ENCODE results near the gene ADH6.

DNA sequence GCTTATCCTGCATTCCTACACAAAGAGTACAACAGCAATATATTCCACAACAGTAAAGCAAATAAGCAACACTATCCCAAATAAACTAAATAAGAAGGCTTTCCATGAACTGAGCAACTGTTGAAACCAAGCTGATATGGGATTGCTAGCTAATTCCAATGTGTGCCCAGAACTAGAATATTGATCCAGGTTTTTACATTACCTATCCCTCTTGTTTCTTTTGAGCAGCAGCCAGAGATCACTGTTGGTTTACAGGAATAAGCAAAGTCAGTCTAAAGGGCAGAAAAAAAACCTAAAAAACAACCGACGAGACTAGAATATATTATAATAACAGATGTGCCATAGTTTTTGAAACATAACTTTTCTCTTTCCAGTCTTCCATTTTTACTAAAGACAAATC is 52.5 kb downstream of the ADH6 start:
- TF ChIP-seq, protein P1, sequence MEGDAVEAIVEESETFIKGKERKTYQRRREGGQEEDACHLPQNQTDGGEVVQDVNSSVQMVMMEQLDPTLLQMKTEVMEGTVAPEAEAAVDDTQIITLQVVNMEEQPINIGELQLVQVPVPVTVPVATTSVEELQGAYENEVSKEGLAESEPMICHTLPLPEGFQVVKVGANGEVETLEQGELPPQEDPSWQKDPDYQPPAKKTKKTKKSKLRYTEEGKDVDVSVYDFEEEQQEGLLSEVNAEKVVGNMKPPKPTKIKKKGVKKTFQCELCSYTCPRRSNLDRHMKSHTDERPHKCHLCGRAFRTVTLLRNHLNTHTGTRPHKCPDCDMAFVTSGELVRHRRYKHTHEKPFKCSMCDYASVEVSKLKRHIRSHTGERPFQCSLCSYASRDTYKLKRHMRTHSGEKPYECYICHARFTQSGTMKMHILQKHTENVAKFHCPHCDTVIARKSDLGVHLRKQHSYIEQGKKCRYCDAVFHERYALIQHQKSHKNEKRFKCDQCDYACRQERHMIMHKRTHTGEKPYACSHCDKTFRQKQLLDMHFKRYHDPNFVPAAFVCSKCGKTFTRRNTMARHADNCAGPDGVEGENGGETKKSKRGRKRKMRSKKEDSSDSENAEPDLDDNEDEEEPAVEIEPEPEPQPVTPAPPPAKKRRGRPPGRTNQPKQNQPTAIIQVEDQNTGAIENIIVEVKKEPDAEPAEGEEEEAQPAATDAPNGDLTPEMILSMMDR (IDR thresholded peaks at IDR 0.05), result no peak
- no peak for TF ChIP-seq POLR2A (IDR thresholded peaks at IDR 0.05)

Data from testis (tissue), 2 donors.